Upper lobe of left lung (tissue), 4 donors: ENCODE measurements around the gene ERCC8.

Experiments
- POLR2A ChIP-seq, 4 donors: fragments of 450-650 bp; IDR thresholded peaks; one replicate each; pipeline ENCODE4 v1.5.1; 2016 to 2017; ENCODE audit warnings: antibody characterized with exemption in 4 of 4, mild to moderate bottlenecking in 2 of 4
- TF ChIP-seq, protein P1 (sequence below), 6 experiments: fragments of 450-650 bp in 4 of 6; fragments of 200-600 bp in 2 of 6; sonication (generic) in 2 of 6; IDR thresholded peaks; one replicate each; pipeline ENCODE4 v1.5.1; 2016 to 2019; ENCODE audit warnings: antibody characterized with exemption in 6 of 6

DNA sequence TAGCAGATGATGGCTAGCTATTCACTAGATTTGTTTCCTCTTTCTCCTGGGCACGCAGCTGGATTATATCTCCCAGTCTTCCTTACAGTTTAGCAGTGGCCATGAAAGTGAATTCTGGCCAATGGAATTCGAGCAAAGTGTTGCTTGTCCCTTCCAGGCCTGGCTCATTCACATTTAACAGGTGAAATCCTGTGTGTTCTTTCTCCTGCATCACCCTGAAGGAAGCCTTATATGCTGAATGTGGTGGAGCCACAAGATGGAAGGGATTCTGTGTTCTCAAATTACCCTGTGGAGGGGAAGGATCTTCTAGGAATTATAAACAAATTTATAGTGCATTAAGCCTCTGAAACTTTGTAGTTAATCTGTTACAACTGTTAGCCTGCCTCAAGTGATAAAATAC, 92.6 kb downstream of the ERCC8 start:
- no peak for TF ChIP-seq POLR2A (IDR thresholded peaks at IDR 0.05)
- TF ChIP-seq, protein P1, sequence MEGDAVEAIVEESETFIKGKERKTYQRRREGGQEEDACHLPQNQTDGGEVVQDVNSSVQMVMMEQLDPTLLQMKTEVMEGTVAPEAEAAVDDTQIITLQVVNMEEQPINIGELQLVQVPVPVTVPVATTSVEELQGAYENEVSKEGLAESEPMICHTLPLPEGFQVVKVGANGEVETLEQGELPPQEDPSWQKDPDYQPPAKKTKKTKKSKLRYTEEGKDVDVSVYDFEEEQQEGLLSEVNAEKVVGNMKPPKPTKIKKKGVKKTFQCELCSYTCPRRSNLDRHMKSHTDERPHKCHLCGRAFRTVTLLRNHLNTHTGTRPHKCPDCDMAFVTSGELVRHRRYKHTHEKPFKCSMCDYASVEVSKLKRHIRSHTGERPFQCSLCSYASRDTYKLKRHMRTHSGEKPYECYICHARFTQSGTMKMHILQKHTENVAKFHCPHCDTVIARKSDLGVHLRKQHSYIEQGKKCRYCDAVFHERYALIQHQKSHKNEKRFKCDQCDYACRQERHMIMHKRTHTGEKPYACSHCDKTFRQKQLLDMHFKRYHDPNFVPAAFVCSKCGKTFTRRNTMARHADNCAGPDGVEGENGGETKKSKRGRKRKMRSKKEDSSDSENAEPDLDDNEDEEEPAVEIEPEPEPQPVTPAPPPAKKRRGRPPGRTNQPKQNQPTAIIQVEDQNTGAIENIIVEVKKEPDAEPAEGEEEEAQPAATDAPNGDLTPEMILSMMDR (IDR thresholded peaks at IDR 0.05): no peak
